T-helper 2 cell treated with Interferon-gamma antibody and Interleukin-4, amounts not matched to agents 100 ng/mL and 5 ng/mL, for 36 hours (primary cell): ENCODE measurements around the gene RIOX2. TPM values are rescaled to one million over a fixed set of nuclear protein-coding genes. Genes with fewer than 3 reads are reported as not detected.

Experiments used
- intact Hi-C: fragments of 100-400 bp; cut with micrococcal nuclease; formaldehyde crosslinking; loops from one replicate; pipeline ENCODE4 v1.15.1; 2023
- total RNA-seq: library from RNA; stranded (reverse); gene quantifications from 2 replicates; pipeline ENCODE4 v1.2.3, GENCODE V29; 2022

The RIOX2 gene
- total RNA-seq, 1 donor from 2014 or later: 66.2 TPM

- intact Hi-C loops: no loop called here
Measured at GRCh38 chr3:97956051-97956450, 16.2 kb downstream of the RIOX2 start.

DNA sequence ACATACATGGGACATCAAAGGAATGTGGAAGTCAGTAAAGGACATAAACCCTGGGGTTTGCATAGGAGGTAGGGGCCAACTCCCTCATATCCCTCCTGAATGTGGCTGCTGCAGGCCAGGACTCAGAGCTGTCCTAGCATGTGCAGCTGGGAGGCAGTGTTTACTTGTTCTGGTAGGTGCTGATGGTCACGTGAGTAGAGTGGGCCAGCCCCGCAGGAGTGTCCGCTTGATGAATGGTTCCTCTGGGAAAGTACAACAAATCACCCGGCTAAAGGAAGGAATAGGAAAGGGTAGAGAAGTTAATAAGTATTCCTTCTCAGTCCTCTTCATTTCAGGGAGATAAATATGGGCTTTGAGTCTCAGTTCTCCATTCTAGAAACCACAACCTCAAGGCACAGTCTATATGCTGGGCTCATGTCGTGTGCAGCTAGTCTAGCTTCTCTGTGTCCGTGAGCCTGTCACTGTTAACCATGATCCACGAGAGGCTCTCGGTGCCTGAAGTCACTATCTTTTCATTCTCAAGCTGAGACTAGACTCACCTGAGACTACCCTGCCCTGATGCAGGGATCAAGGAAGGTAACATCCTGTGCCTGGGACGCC lies 17.9 kb downstream of the RIOX2 start:
- intact Hi-C loops: no loop called here

DNA sequence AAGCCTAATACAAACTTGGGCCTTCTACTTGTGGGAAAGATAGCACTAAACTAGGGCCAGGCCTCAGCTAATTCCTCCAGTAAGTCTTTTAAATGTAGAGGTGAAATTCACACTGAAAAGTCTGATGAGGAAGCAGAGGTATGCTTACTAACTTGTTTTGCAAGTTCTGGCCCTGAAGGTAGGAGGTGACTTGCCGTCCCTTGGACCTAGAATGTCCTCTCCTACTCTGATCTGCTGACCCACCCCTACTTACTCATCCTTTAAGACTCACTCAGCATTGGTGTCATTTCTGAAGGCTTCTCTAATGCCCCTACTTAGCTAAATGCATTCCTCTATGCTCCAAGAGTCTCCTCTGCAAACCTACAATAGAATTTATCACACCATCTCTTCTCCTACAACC lies 19.4 kb downstream of the RIOX2 start:
- intact Hi-C loops: no loop called here

DNA sequence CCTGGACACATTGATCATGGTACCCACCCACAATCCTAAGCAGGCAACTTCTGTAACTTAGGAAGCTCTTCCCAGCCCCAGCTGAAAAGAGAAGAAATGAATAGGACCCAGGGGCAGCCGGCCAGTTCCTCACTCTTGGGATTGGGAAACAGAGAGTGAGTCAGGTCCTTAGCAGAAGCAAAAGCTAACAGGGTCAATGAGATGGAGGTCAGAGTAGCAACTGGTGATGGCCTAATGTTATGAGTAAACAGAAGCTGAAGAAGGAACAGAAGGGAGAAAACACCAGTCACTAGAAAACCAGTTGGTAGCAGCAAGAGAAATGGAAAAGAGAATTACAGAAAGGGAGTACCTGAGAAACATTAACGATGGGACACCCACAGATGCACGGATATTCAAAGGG lies 20.0 kb downstream of the RIOX2 start:
- intact Hi-C loops: no loop called here

GRCh38 chr3:97950360-97950759 lies 21.9 kb downstream of the RIOX2 start:
- intact Hi-C loops: no loop called here

DNA sequence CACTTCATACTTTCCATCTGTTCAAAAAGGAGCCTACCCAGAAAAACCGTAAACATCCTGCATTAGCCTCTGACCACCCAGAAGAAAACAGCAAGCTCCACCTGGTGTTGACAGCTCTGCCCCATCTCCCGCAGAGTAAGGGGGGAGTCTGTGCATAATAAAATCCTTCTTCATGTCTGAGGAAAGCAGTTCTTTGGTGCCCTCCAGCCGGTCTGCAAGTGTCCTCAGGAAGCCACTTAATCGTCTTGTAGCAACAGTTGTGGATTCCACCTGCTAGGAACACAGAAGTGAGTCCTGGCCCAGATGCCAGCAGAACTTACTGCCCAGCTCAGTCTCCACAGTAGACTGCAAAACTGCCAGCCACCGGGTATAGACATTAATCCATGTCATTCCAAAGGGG lies 22.5 kb downstream of the RIOX2 start:
- intact Hi-C loops: no loop called here

- intact Hi-C loops: no loop called here
Measured at GRCh38 chr3:97949110-97949485, 23.1 kb downstream of the RIOX2 start.

DNA sequence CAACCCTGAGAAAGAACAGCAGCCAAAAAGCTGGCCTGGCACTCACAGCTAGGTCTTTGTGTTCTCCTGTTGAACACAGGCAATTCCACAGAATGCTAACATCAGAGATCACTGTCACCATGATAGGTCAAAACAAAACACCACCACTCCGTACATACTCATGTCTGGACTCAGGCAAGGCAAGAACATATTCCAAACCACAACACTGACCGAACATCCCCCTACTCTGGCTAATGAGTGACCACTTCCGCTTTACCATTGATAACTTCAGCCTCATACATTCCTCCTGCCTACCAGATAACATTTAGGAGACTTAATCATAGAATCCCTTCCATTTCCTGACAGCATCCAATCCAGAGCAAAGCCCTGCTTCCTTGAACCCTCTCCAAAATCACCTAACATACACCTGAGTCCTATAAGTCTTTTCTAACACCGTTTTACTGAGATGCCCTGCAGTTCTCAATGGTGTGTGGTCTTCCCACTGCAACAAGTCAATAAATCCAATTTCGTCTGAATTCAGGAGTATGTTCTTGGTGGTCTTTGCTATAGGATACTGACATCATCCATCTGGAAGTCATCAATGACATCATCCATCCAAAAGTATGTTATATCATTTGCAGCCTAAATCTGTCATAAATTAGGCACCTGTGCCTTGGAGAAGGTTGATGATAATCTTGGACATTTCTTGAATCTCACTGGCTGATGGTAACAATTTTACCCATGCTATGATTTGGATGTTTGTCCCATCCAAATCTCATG lies 23.7 kb downstream of the RIOX2 start:
- intact Hi-C loops: no loop called here

GRCh38 chr3:97942801-97943546 lies 29.3 kb downstream of the RIOX2 start:
- intact Hi-C loops: no loop called here

DNA sequence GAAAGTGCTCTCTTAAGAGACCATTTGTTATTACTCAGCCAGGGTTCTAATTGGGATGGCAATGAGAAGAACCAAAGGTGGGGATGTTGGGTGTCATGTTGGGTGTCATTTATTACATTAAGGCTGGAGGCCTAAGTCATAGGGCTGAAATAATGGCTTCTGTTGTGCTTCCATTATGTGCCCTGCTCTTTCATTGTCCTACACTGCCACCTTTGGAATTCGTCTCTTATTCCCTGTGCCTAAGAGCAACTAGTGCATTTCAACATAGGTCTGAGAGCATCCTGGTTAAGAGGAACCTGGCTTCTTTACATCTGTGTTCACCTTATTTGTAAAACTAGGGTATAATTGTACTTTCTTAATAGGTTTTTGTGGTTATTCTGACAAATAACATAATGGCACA lies 32.2 kb downstream of the RIOX2 start:
- intact Hi-C loops: loop anchor here (1.0 kb wide), 1 partner anchor 147 kb away; no protein-coding TSS in a partner anchor

DNA sequence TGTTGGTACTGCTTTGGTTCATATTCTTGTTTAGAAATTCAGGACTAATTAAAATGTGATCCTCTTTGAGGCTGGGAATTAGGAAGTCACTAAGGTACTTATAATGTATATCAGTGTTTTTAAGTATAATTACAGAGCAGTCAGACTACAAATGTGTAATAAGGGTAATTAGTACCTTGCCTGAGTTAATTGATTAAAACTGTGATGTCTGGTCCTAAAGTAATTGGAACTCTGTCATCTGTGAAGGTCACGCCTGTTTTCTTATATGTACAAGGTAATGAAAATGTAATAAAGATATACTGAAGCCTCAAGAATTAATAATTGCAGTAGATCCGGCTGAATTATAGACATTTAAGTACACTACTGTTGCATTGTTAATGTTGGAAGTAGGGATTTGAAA lies 32.8 kb downstream of the RIOX2 start:
- intact Hi-C loops: no loop called here

- intact Hi-C loops: no loop called here
Measured at GRCh38 chr3:97938444-97938843, 33.8 kb downstream of the RIOX2 start.

- intact Hi-C loops: no loop called here
Measured at GRCh38 chr3:97937205-97937604, 35.0 kb downstream of the RIOX2 start.

- intact Hi-C loops: no loop called here
Measured at GRCh38 chr3:97935842-97936241, 36.4 kb downstream of the RIOX2 start.

- intact Hi-C loops: no loop called here
Measured at GRCh38 chr3:97934980-97935695, 37.1 kb downstream of the RIOX2 start.

GRCh38 chr3:97932387-97932801 lies 39.8 kb downstream of the RIOX2 start:
- intact Hi-C loops: no loop called here

DNA sequence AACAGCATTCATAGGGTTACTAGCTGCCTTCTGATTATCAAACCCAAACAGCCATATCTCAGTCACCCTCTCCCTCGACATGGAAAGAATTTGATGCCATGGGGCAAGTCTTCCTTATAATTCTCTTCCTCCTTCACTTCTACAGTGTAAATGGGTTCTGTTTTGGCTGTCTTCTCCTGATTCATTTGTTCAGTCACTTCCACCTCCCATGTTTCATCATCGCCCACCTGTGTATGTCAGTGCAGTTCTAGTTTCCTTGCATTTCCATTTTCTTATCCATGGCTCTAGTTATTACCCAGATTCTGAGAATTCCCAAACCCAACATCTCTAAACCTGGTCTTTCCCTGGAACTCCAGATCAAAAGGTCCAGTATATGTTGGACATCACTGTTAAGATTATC lies 41.0 kb downstream of the RIOX2 start:
- intact Hi-C loops: no loop called here

DNA sequence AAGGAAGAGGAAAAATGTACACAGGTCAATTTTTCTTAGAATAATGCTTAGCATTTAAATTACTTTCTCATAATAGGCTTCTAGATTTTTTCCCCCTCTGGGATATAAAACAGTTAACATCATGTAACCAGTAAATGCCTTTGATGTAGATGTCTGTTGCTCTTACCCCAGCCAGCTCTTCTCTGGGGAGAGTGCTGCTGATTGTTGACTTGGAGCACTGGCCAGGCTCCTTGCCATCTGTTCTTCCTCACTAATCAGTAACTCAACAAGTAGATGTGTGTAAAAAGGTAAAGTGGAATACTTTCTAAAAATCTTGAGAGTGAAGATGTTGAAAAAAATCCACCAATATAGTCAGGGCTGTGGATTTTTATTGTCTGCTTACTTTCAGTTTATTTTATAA lies 42.2 kb downstream of the RIOX2 start:
- intact Hi-C loops: no loop called here

GRCh38 chr3:97928986-97929385 lies 43.2 kb downstream of the RIOX2 start:
- intact Hi-C loops: no loop called here

DNA sequence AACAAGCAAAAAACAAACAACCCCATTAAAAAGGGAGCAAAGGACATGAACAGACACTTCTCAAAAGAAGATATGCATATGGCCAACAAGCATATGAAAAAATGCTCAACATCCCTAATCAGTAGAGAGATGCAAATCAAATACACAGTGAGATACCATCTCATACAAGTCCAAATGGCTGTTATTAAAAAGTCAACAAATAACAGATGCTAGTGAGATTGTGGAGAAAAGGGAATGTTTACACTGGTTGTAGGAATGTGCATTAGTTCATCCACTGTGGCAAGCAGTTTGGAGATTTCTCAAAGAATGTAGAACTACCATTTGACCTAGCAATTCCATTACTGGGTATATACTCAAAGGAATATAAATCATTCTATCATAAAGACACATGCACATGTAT lies 44.5 kb downstream of the RIOX2 start:
- intact Hi-C loops: no loop called here

GRCh38 chr3:97917813-97918536 lies 54.3 kb downstream of the RIOX2 start:
- intact Hi-C loops: no loop called here
